Measurements from ENCODE around the gene FBP2.

FBP2 gene

DNA sequence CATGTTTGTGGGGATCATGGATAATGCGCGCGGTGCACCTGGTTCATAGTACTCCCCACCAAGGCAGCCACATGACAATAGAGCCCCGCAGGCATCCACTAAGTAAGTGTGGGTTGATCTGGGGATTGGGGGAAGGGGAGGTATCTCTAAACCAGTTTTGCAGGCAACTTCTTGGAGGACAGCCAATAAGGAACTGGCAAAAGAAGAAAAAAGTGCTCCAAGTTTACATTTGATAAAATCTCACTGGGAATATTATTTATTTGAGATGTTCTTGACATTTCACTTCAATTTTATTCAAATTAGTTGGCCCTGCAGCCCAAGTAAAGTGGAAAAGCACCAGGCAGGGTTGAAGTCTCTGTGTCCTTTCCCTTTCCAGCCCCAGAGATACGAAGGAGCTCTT lies 37.2 kb upstream of the FBP2 start:
- no peak overlapping the region for H3K27ac ChIP-seq (ENCODE audit: low read length)
- H3K9ac ChIP-seq (ENCODE audit: low read length) = no peak overlapping the region
- no peak overlapping the region for H3K4me2 ChIP-seq (ENCODE audit: low read length)
- H3K79me2 ChIP-seq (ENCODE audit: low read length) = no peaks in the 10 kb centered on the region
- no peak overlapping the region for H3K4me3 ChIP-seq (ENCODE audit: low read length)
- H3K4me1 ChIP-seq (ENCODE audit: low read length) = no peaks in the 10 kb centered on the region
- H2AFZ ChIP-seq (ENCODE audit: low read depth, low read length) = no peak overlapping the region
- no peaks in the 10 kb centered on the region for H3K36me3 ChIP-seq (replicated peaks; ENCODE audit: low read depth, low read length)
- H3K9me3 ChIP-seq (ENCODE audit: insufficient read depth, low read length) = no peaks in the 10 kb centered on the region
- H3K27me3 ChIP-seq (ENCODE audit: low read depth, low read length) = peaks cover 23% of the 10 kb centered on the region; the same call in 1 of the 2 replicates
- no peaks in the 10 kb centered on the region for H4K20me1 ChIP-seq (ENCODE audit: insufficient read depth, low read length)
- TF ChIP-seq, protein P1, sequence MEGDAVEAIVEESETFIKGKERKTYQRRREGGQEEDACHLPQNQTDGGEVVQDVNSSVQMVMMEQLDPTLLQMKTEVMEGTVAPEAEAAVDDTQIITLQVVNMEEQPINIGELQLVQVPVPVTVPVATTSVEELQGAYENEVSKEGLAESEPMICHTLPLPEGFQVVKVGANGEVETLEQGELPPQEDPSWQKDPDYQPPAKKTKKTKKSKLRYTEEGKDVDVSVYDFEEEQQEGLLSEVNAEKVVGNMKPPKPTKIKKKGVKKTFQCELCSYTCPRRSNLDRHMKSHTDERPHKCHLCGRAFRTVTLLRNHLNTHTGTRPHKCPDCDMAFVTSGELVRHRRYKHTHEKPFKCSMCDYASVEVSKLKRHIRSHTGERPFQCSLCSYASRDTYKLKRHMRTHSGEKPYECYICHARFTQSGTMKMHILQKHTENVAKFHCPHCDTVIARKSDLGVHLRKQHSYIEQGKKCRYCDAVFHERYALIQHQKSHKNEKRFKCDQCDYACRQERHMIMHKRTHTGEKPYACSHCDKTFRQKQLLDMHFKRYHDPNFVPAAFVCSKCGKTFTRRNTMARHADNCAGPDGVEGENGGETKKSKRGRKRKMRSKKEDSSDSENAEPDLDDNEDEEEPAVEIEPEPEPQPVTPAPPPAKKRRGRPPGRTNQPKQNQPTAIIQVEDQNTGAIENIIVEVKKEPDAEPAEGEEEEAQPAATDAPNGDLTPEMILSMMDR (IDR thresholded peaks at IDR 0.05; ENCODE audit: low read depth, low read length) = no peak
- TF ChIP-seq EZH2phosphoT487 (IDR thresholded peaks at IDR 0.05; ENCODE audit: low read depth) = no peak

DNA sequence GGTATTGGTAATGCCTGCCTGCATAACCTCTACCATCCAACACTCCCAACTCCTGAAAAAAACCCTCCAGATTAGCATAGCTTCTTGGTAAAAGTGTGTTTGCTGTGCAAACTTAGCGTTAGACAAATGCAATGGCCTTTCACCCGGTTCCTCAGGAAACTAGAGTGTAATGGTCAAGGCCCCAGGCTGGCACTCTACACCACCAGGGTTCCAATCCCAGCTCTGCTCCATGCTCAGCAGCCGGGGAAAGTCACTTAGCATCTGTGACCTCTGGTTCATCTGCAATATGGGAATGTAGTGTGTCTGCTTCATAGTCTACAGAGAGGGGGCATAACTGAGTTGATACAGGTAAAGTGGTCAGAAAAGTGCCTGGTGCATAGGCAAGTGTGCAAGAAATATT lies 36.7 kb upstream of the FBP2 start:
- no peak overlapping the region for H3K4me2 ChIP-seq (ENCODE audit: low read length)
- TF ChIP-seq EZH2phosphoT487 (IDR thresholded peaks at IDR 0.05; ENCODE audit: low read depth) = no peak
- TF ChIP-seq, protein P1 (IDR thresholded peaks at IDR 0.05; ENCODE audit: low read depth, low read length) = no peak
- H4K20me1 ChIP-seq (ENCODE audit: insufficient read depth, low read length) = no peaks in the 10 kb centered on the region
- no peak overlapping the region for H3K27ac ChIP-seq (ENCODE audit: low read length)
- no peaks in the 10 kb centered on the region for H3K9me3 ChIP-seq (ENCODE audit: insufficient read depth, low read length)
- no peak overlapping the region for H2AFZ ChIP-seq (ENCODE audit: low read depth, low read length)
- no peak overlapping the region for H3K4me3 ChIP-seq (ENCODE audit: low read length)
- no peaks in the 10 kb centered on the region for H3K79me2 ChIP-seq (ENCODE audit: low read length)
- H3K9ac ChIP-seq (ENCODE audit: low read length) = no peak overlapping the region
- H3K4me1 ChIP-seq (ENCODE audit: low read length) = no peaks in the 10 kb centered on the region
- H3K27me3 ChIP-seq (ENCODE audit: low read depth, low read length) = peaks cover 19% of the 10 kb centered on the region; the same call in 1 of the 2 replicates
- H3K36me3 ChIP-seq (replicated peaks; ENCODE audit: low read depth, low read length) = no peaks in the 10 kb centered on the region

DNA sequence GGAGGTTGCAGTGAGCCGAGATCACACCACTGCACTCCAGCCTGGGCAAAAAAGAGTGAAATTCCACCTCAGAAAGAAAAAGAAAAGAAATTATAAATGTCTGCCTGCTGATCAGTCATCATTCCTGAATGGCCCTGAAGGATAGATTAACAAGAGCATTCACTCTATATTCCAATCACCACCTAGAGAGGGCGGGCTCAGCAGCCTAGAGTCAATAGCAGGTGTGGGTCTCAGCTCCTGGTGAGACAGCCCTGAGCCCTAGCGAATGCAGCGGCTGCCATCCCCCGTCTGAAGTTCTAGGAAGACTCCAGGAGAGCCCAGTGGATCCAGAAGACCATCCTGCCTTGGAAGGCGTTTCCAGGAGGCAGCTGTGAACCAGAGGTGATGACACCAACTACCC lies 33.7 kb upstream of the FBP2 start:
- H3K4me3 ChIP-seq (ENCODE audit: low read length) = no peak overlapping the region
- no peaks in the 10 kb centered on the region for H4K20me1 ChIP-seq (ENCODE audit: insufficient read depth, low read length)

DNA sequence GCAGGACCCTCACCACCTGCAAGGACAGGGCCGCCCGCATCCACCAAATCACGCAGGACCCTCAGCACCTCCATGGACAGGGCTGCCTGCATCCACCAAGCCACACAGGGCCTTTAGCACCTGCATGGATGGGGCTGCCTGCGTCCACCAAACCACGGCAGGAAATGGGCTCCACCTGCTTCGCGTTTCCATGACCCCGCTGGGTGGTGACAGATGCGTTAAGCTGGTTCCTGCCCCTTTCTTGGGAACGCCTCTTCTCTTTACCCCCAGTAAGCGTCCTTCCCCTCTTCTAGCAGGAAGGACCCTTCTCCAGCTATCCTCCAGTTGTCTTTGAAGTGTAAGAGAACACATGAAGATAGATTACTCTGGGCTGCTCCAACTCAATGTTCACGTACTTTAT lies 32.2 kb upstream of the FBP2 start:
- Histone ChIP-seq H3K4me1 (ENCODE audit: low read length) (no peaks in the 10 kb centered on the region), H3K27me3 (ENCODE audit: low read depth, low read length) (0 out of 2 replicates have a peak, but pooled peaks cover 3% of the 10 kb centered on the region), H3K9me3 (ENCODE audit: insufficient read depth, low read length) (no peaks in the 10 kb centered on the region), H3K27ac (ENCODE audit: low read length) (no peak overlapping the region), H4K20me1 (ENCODE audit: insufficient read depth, low read length) (no peaks in the 10 kb centered on the region), H3K9ac (ENCODE audit: low read length) (no peak overlapping the region), H3K4me3 (ENCODE audit: low read length) (no peak overlapping the region), H3K36me3 (replicated peaks; ENCODE audit: low read depth, low read length) (no peaks in the 10 kb centered on the region), H3K79me2 (ENCODE audit: low read length) (no peaks in the 10 kb centered on the region), H3K4me2 (ENCODE audit: low read length) (no peak overlapping the region), H2AFZ (ENCODE audit: low read depth, low read length) (no peak overlapping the region)
- TF ChIP-seq, protein P1 (IDR thresholded peaks at IDR 0.05; ENCODE audit: low read depth, low read length) = no peak
- TF ChIP-seq EZH2phosphoT487 (IDR thresholded peaks at IDR 0.05; ENCODE audit: low read depth) = no peak

More for the DNA sequence above, 33.7 kb upstream of the FBP2 start:
- TF ChIP-seq EZH2phosphoT487 (IDR thresholded peaks at IDR 0.05; ENCODE audit: low read depth) = no peak
- TF ChIP-seq, protein P1 (IDR thresholded peaks at IDR 0.05; ENCODE audit: low read depth, low read length) = no peak
- Histone ChIP-seq H3K9ac (ENCODE audit: low read length) (no peak overlapping the region), H3K79me2 (ENCODE audit: low read length) (no peaks in the 10 kb centered on the region), H3K4me1 (ENCODE audit: low read length) (no peaks in the 10 kb centered on the region), H3K4me2 (ENCODE audit: low read length) (no peak overlapping the region), H3K9me3 (ENCODE audit: insufficient read depth, low read length) (no peaks in the 10 kb centered on the region), H3K27ac (ENCODE audit: low read length) (no peak overlapping the region), H2AFZ (ENCODE audit: low read depth, low read length) (no peak overlapping the region), H3K27me3 (ENCODE audit: low read depth, low read length) (peaks cover 11% of the 10 kb centered on the region; the same call in 1 of the 2 replicates), H3K36me3 (replicated peaks; ENCODE audit: low read depth, low read length) (no peaks in the 10 kb centered on the region)

Measured in OCI-LY3 (cell line).